GM18858 (cell line): ENCODE results near the gene ZC3H18.
"Not testable (repeated sequence)": the region's sequence is repeated elsewhere in the genome, so short reads cannot be mapped to it uniquely, and the experiment has no call there.

Experiments used
- ATAC-seq: cut with Tn5 transposase; IDR thresholded peaks from one replicate; pipeline ENCODE4 v1.9.1; 2021; ENCODE audit not compliant: unreplicated experiment

The ZC3H18 gene

DNA sequence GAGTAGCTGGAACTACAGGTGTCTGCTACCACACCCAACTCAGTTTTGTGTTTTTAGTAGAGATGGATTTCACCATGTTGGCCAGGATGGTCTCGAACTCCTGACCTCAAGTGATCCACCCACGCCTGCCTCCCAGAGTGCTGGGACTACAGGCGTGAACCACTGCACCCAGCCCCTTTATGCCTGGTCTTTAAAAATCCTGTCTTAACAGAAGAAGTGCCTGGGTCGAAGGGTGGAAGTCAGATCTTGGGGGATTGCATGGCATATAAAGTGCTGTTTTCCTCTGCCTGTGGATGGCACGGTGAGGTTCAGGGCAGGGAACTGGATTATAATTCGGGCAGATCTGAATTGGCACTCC, 30.3 kb downstream of the ZC3H18 start:
- ATAC-seq, result no peak

- no peak for ATAC-seq
These were observed 31.3 kb downstream of the ZC3H18 start for GRCh38 chr16:88601313-88602036.

GRCh38 chr16:88602091-88602490, 31.9 kb downstream of the ZC3H18 start:
- no peak for ATAC-seq

DNA sequence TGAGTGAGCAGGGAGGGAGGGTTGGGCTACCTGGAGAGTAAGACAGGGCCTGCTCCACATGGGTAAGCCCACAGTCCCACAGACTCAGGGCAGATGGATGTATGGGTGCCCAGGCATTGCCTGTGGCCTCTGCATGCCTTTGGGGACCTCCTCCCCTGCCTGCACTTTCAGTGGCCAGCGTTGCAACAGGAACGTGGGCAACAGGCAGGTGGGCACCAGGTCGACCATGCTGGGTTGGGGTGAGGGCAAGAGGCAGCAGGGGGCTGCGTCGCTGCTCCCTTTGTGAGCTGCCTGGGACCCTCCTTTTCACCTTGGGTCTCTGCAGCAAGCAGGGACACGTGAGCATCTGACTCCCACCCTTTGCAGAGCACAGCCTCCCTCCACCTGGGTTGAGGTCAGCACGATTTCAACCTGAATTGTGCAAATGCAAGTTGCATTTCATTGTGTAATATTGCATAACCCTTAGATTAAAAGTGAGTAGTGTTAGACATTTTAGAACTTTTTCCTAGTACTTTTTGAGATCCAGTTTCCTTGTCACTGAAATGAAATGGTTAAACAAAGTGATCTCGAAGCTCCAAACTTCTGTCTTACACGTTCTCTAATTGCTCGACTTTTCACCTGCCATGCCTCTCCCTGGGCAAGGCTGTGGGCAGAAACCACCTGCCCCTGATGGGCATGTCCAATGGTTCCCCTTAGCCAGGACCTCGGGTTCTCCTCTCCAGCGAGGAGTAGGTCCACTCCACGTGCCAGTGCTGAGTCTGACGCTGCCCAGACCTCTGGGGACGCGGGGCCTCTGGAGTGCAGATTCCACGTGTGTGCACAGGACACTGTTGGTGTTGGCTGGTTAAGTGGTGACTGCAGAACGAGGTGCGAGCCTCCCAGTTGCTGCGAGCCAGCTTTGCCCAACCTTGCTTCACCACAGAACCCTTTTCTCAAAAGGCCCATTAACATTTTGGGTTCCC, 35.3 kb downstream of the ZC3H18 start:
- no peak for ATAC-seq

DNA sequence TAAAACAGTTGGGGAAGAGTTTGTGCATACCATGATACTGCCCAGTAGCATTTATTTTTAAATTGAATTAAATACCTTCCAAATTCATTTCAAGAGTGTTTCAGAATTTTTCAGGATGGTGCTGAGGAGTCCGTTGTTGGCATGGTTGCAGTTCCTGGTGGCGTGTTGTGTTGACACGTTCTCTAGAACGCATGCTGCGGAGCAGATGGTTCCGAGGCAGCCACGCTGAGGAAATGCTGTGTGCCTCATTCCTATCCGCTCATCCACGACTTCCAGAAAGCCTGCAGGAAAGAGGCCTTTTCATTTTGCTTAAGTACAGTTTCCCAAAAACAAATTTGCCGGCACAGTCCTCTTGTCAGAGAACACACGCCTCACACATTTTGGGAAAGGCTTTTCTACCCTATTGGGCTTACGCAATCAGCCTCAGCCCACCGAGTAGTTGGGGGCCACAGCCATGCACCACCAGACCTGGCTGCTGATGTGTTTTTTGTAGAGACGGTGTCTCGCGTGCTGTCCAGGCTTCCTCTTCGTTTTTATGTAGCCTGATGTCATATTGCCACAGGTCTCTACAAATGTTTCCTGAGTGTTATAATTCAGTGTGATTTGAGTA, 36.0 kb downstream of the ZC3H18 start:
- ATAC-seq, result no peak

DNA sequence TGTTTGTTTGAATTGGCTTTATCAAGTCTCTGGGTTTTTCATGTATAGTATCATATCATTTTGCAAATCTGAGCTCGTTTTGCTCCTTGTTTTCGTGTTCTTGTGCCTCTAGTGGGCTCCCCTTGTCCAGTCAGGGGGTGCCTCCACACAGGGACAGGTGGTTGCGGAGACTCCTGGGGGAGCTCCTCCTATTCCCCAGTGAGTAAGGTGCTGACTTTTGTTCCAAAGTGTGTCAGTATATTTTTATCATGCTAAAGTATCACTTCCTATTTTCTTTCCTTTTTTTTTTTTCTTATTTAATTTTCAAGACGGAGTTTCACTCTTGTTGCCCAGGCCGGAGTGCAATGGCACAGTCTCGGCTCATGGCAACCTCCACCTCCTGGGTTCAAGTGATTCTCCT, 37.9 kb downstream of the ZC3H18 start:
- no peak for ATAC-seq

DNA sequence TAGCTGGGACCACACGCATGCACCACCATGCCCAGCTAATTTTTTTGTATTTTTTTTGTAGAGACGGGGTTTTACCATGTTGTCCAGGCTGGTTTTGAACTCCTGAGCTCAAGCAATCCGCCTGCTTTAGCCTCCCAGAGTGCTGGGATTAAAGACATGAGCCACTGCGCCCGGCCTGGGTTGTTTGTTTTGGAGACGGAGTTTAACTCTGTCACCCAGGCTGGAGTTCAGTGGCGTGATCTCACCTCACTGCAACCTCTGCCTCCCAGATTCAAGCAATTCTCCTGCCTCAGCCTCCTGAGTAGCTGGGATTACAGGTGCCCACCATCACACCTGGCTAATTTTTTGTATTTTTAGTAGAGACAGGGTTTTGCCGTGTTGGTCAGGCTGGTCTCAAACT, 39.2 kb downstream of the ZC3H18 start:
- not testable (repeated sequence) for ATAC-seq

GRCh38 chr16:88610080-88610479, 39.9 kb downstream of the ZC3H18 start:
- ATAC-seq, result no peak

- ATAC-seq, result no peak
These were observed 41.0 kb downstream of the ZC3H18 start for GRCh38 chr16:88610909-88611812.

GRCh38 chr16:88613293-88613692, 43.1 kb downstream of the ZC3H18 start:
- no peak for ATAC-seq

DNA sequence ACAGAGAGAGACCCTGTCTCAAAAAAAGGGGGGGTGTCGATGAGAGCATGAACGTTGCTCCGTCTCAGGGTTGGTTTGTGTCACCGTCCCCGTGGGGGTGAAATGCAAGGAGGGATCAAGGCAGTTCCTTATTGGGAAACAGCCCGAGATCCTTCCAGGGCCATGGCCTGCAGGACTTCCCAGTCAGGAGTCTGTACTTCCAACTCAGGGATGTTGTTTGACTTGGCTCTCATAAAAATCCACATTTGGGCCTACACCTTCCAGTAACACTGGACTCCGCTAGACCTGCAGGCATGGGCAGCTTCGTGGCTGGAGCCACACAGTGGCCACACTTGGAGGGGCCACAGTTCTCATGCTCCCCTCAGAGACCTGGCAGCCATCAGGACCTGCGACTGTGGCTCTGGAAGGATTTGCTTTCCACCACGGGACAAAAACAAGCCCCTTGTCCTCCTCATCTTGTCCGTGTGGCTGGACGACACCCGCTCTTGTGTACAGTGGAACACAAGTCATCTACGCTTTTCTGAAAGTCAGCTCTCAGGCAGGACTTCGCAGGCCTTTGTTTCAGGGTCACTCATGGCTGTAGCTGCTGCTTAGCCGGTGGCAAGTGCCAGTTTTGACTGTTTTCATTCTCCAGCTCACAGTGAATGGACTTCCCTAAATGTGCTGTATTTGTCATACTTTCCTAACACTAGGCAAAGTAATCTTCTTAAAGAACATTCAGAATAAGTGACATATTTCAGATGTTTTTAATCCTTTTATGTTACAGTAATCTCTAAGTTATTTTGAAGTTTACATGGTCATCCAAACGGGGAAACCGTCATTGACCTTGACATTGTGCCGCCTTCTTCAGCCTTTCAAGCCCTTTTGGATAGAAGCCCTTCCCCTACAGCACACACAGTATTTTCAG, 44.0 kb downstream of the ZC3H18 start:
- ATAC-seq, result no peak

DNA sequence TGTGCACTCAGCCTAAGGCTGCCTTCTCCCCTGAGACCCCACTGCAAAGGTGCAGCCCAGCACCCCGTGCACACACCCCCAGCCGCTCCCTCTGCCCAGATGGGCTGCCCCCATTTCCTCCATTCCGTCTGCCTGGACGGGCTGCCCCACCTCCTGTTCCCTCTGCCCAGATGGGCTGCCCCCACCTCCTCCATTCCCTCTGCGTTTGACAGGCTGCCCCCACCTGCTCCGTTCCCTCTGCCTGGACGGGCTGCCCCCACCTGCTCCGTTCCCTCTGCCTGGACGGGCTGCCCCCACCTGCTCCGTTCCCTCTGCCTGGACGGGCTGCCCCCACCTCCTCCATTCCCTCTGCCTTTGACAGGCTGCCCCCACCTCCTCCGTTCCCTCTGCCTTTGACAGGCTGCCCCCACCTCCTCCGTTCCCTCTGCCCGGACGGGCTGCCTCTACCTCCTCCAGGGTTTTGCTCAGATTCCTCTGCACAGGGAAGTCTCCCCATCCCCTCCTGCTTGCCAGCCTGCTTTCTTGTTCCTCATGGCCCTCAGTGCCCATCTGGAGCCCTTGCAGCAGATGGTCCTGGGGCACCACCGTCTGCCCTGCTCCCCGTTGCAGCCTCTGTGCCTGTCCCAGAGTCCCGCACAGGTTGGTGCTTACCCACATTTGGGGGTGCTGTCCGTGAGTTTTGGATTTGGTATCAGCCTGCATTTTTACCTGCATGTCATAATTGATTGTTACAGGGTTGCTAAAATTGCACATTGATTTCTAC, 44.8 kb downstream of the ZC3H18 start:
- ATAC-seq, result no peak

DNA sequence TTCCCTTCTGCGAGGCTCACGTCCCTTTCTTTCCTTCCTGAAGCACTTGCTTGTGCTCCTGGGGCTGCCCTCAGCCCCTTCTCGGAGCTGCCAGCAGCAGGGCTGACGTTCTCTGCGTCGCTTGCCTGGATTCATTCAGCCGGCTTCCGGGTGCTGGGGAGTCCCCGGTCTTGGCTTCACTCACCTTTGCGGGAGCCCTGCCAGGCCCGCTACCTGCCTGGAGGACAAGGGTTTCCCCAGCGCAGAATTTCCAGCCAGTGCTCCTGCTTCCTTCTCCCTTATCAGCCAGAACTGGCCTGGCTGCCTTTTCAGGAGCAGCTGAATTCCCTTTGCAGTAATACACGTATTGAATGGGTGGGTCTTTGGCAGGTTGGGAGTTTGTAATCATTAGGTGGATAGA, 46.1 kb downstream of the ZC3H18 start:
- ATAC-seq, result no peak

- ATAC-seq, result no peak
These were observed 46.5 kb downstream of the ZC3H18 start for GRCh38 chr16:88616736-88617135.

- ATAC-seq, result no peak
These were observed 47.2 kb downstream of the ZC3H18 start for GRCh38 chr16:88617268-88618031.

GRCh38 chr16:88618182-88618955, 48.2 kb downstream of the ZC3H18 start:
- no peak for ATAC-seq

- ATAC-seq, result no peak
These were observed 48.9 kb downstream of the ZC3H18 start for GRCh38 chr16:88618956-88619667.
